HG03469 (cell line): Measurements from ENCODE around the gene OIP5.
A peak's percentile ranks its signal among the peaks of the same experiment; 100 is the strongest.
"Not testable (repeated sequence)": the region's sequence is repeated elsewhere in the genome, so short reads cannot be mapped to it uniquely, and the experiment has no call there.

Experiments used
- ATAC-seq: cut with Tn5 transposase; IDR thresholded peaks from one replicate; pipeline ENCODE4 v1.9.1; 2021; ENCODE audit warnings: mild to moderate bottlenecking, moderate library complexity, moderate number of reproducible peaks; ENCODE audit not compliant: unreplicated experiment

The OIP5 gene

GRCh38 chr15:41332194-41333025, at the start of gene OIP5, which contains the start of gene NUSAP1:
Gene OIP5 (minus strand): TSS chr15:41332591. CDS start chr15:41332561, 30 bp downstream.
Gene NUSAP1 (plus strand): TSS chr15:41332881. CDS start chr15:41332958, 77 bp downstream.
- ATAC-seq: peak; percentile 69

- no peak for ATAC-seq
Observed at GRCh38 chr15:41377978-41378377, 45.6 kb upstream of the OIP5 start.

- ATAC-seq: no peak
Observed at GRCh38 chr15:41367418-41367817, 35.0 kb upstream of the OIP5 start.

GRCh38 chr15:41354371-41354770, 22.0 kb upstream of the OIP5 start:
- no peak for ATAC-seq

- ATAC-seq: no peak
Observed at GRCh38 chr15:41350057-41350717, 17.8 kb upstream of the OIP5 start.

GRCh38 chr15:41347236-41347635, 14.8 kb upstream of the OIP5 start:
- no peak for ATAC-seq

- no peak for ATAC-seq
Observed at GRCh38 chr15:41341519-41341918, 9.1 kb upstream of the OIP5 start.

GRCh38 chr15:41340189-41340695, 7.9 kb upstream of the OIP5 start:
- ATAC-seq: no peak

GRCh38 chr15:41337631-41338522, 5.5 kb upstream of the OIP5 start:
- no peak for ATAC-seq

- ATAC-seq: no peak
Observed at GRCh38 chr15:41337047-41337446, 4.7 kb upstream of the OIP5 start.

- no peak for ATAC-seq
Observed at GRCh38 chr15:41336549-41336948, 4.2 kb upstream of the OIP5 start.

GRCh38 chr15:41334293-41335120, 2.1 kb upstream of the OIP5 start:
- no peak for ATAC-seq

- ATAC-seq: peak; percentile 17
Observed at GRCh38 chr15:41333026-41333562, 703 bp upstream of the OIP5 start.

GRCh38 chr15:41331833-41332193, 578 bp downstream of the OIP5 start:
- no peak for ATAC-seq

- ATAC-seq: no peak
Observed at GRCh38 chr15:41331281-41331680, 1.1 kb downstream of the OIP5 start.

GRCh38 chr15:41323611-41324010, 8.8 kb downstream of the OIP5 start:
- no peak for ATAC-seq

GRCh38 chr15:41320805-41321330, 11.5 kb downstream of the OIP5 start:
- ATAC-seq: not testable (repeated sequence)

- no peak for ATAC-seq
Observed at GRCh38 chr15:41309226-41309905, 23.0 kb downstream of the OIP5 start.

- ATAC-seq: no peak
Observed at GRCh38 chr15:41307679-41308078, 24.7 kb downstream of the OIP5 start.
